GDM1 (cell line): Measurements from ENCODE around the gene TAF6L.
"Not testable (repeated sequence)": the region's sequence is repeated elsewhere in the genome, so short reads cannot be mapped to it uniquely, and the experiment has no call there.

ENCODE experiments used
- DNase-seq: peaks from one replicate; lab custom pipeline; 2025; lab: John Stamatoyannopoulos, UW

Gene TAF6L

DNA sequence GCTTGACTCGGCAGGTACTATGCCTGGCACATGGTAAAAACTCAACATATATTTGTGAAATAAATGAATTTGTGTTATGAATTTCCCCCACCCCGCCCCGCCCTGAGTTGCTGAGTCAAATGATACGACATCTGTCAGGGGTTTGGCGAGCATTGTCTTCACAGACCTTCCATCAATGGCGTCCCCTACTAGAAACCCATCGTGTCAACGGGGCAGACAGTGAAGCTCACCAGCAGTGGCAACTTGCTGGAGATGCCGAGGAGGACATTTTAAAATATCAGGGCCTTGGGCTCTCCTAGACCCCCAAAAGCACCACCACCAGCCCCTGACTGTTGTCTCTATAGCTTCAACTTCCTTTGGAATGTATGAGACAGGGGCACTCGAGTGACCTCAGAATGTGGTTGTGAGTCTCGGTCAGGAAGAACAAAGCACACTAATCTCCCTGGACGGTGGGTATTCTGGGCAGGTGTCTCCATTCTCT is 34.8 kb downstream of the TAF6L start:
- no peak for DNase-seq

GRCh38 chr11:62806611-62807121 is 35.5 kb downstream of the TAF6L start:
- DNase-seq, result no peak

DNA sequence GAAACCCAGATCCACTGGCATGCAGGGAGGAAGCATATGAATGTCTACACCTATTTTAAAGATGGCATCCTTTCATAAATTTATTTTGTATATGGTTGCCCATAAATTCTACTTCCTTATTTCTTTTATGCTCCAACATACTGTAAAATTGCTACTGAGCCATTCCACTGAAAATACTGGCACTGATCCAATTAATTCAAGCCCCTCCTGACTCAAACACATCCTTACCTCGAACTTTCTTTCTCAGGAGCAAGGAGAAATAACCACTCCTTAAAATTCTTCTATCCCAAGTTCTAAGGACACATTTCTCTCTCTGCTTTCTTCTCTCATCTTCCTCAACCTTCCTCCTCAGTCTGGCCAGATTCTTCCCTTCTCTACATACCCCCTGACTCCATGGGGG is 39.6 kb downstream of the TAF6L start:
- no peak for DNase-seq

GRCh38 chr11:62811659-62812058 is 40.5 kb downstream of the TAF6L start:
- DNase-seq, result no peak

DNA sequence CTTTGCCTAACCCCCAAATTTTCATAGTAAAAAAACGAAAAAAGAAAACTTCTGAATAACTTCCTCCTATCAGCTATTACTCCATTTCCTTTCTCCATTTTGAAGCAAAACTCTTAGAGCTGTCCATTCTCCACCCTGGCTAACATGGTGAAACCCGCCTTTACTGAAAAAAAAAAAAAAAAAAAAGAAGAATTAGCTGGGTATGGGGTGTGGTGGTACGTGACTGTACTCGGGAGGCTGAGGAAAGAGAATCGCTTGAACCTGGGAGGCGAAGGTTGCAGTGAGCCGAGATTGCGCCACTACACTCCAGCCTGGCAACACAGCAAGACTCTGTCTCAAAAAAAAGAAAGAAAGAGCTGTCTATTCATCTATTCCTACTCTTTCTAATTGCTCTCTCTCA is 45.4 kb downstream of the TAF6L start:
- DNase-seq, result no peak

- no peak for DNase-seq
Measured at GRCh38 chr11:62817129-62817528, 45.9 kb downstream of the TAF6L start.

DNA sequence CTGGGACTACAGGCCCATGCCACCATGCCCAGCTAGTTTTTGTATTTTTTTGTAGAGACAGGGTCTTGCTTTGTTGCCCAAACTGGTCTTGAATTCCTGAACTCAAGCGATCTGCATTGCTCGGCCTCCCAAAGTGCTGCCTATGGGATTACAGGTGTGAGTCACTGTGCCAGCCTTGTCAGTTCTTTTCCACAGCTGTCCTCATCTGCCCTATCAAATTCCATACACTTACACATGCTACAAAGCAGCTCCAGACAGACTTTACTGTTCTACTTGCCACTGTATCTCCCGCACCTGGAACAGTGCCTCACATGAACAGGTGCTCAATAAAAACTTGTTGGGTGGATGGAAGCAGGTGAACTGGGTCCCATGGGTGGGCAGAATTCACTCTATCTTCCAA is 52.5 kb downstream of the TAF6L start:
- DNase-seq, result no peak

DNA sequence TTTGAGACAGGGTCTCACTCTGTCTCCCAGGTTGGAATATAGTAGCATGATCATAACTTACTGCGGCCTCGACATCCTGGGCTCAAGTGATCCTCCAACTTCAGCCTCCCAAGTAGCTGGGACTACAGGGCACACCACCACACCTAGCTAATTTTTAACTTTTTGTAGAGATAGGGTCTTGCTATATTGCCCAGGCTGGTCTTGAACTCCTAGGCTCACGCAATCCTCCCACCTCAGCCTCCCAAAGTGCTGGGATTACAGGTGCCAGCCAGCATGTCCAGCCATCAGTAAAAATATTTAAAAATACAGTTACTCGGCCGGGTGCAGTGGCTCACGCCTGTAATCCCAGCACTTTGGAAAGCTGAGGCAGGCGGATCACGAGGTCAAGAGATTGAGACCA is 56.9 kb downstream of the TAF6L start:
- not testable (repeated sequence) for DNase-seq

- DNase-seq, result no peak
Measured at GRCh38 chr11:62830904-62831519, 59.8 kb downstream of the TAF6L start.

DNA sequence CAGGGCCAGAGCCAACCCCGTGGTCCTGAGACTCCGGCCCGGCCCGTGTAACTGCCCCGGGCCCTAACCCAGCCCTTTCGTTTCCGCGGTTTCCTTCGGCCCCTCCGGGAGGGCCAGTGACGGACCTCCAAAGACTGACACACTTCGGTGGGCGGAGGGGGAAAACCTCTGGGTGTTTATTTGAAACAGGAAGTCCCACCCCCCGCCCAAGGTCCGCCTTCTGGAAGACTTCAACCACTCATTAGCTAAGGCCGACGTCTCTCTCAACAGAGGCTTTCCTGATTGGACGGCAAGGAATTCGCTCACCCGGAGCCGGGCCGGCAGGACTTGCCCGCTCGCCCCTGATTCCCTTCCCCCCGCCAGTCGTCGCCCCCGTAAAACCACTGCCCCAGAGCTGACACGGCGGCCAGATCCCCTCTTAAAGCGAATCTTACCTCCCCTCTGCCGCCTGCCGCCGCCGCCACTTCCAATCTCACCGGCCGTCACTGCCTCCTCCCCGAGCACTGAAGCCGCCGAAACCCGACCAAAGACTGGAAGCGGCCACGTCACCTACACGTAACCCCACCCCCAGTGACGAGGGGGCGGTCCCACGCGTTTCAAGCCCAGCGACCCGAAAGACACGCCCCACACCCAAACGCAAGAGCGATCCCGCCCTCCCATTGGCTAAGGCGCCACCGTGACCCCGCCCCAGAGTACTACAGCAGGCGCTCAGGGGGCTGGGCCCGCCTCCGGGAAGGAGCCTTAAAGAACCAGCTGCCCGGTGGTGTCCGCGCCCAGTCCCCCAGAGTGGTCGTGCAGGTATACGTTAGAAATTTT is 60.5 kb downstream of the TAF6L start, which contains the start of gene STX5:
Gene STX5 (minus strand): TSS at position 532 of the 816 bp plus-strand sequence. CDS start 808 bp downstream, outside the sequence.
- peak; percentile 96 for DNase-seq

DNA sequence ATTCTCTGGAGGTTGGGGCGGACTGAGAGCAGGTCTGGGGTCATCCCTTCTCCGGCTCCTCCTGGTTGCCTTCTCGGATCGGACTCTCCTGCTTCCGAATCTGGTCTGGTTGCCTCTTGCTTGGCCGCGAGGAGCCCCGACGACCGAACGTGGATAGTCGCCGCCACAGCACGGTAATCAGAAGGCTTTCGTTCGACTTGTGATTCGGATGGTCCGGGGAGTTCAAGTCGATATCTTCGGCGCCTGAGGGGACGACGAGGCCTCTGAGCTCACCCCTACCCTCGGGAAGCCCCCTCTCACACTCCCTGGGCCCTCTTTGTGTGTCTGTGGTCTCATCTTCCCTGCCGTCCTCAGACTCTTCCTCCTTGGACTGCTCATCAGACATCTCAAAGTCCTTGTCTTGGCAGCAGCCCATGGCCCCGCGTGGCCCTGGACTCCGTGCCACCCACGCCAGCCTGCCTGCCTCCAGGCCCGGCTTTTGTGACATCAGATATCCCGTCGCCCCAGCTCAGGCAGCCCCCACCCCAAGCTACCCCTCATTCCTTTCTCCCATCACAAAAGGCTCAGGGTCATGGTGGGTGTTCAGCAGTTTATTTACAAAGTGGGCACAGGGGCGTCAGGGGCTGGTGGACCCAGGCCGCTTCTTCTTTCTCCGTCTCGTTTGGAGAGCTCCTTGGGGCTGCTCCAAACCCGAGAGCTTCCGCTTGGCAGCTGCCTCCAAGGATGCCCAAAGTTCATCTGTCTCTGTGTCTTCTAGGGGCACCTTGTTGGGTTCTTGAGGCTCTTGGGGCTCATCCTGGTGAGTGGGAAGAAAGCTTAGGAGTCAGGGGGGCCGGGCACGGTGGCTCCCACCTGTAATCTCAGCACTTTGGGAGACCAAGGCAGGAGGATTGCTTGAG is 61.4 kb downstream of the TAF6L start, which contains the start of gene TEX54:
Gene TEX54 (minus strand): TSS at position 506 of the 899 bp plus-strand sequence.
- DNase-seq, result no peak

GRCh38 chr11:62835336-62835735 is 64.1 kb downstream of the TAF6L start:
- no peak for DNase-seq
